ENCODE data around the gene SFXN5. TPM values are rescaled to one million over a fixed set of nuclear protein-coding genes. Genes with fewer than 3 reads are reported as not detected.

Gene SFXN5
- total RNA-seq, 1 donor from 2014 or later, result 21.8 TPM

DNA sequence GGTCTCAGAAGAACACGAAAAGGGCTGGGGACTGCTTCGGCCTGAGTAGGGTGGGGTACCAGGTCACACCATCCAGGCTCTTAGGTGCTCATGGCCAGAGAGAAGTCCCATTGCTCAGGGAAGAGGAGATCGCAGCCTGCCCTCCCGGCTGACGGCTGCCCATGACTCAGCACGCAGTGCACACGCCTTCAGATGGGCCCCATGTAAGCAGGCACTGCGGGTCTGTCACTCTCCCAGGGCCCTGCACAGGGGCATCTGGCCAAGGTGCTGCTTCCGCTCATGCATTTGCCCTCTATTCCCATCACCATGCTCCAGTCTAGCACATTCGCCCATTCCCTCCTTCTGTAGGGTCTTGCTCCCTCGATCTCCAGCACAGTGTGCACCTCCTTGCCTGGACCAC lies 34.7 kb downstream of the SFXN5 start:
- Mint-ChIP-seq H3K9me3 (no peaks in the 10 kb centered on the region), H3K27ac (ENCODE audit: unreplicated experiment) (no peak overlapping the region), H3K4me1 (no peaks in the 10 kb centered on the region), H3K36me3 (ENCODE audit: low read depth) (no peaks in the 10 kb centered on the region), H3K27me3 (ENCODE audit: low read depth) (no peaks in the 10 kb centered on the region), H3K4me3 (no peak overlapping the region)
- DNase-seq (ENCODE audit: low read depth, low spot score), result no peak
- TF ChIP-seq, protein P1, sequence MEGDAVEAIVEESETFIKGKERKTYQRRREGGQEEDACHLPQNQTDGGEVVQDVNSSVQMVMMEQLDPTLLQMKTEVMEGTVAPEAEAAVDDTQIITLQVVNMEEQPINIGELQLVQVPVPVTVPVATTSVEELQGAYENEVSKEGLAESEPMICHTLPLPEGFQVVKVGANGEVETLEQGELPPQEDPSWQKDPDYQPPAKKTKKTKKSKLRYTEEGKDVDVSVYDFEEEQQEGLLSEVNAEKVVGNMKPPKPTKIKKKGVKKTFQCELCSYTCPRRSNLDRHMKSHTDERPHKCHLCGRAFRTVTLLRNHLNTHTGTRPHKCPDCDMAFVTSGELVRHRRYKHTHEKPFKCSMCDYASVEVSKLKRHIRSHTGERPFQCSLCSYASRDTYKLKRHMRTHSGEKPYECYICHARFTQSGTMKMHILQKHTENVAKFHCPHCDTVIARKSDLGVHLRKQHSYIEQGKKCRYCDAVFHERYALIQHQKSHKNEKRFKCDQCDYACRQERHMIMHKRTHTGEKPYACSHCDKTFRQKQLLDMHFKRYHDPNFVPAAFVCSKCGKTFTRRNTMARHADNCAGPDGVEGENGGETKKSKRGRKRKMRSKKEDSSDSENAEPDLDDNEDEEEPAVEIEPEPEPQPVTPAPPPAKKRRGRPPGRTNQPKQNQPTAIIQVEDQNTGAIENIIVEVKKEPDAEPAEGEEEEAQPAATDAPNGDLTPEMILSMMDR (conservative IDR thresholded peaks at IDR 0.05), result no peak

GRCh38 chr2:73035899-73036711 lies 35.4 kb downstream of the SFXN5 start:
- no peaks in the 10 kb centered on the region for H3K36me3 Mint-ChIP-seq (ENCODE audit: low read depth)
- H3K4me1 Mint-ChIP-seq, result no peaks in the 10 kb centered on the region
- TF ChIP-seq, protein P1 (conservative IDR thresholded peaks at IDR 0.05), result no peak
- H3K27ac Mint-ChIP-seq (ENCODE audit: unreplicated experiment), result no peak overlapping the region
- no peaks in the 10 kb centered on the region for H3K27me3 Mint-ChIP-seq (ENCODE audit: low read depth)
- H3K4me3 Mint-ChIP-seq, result no peak overlapping the region
- DNase-seq (ENCODE audit: low read depth, low spot score), result no peak
- H3K9me3 Mint-ChIP-seq, result no peaks in the 10 kb centered on the region

DNA sequence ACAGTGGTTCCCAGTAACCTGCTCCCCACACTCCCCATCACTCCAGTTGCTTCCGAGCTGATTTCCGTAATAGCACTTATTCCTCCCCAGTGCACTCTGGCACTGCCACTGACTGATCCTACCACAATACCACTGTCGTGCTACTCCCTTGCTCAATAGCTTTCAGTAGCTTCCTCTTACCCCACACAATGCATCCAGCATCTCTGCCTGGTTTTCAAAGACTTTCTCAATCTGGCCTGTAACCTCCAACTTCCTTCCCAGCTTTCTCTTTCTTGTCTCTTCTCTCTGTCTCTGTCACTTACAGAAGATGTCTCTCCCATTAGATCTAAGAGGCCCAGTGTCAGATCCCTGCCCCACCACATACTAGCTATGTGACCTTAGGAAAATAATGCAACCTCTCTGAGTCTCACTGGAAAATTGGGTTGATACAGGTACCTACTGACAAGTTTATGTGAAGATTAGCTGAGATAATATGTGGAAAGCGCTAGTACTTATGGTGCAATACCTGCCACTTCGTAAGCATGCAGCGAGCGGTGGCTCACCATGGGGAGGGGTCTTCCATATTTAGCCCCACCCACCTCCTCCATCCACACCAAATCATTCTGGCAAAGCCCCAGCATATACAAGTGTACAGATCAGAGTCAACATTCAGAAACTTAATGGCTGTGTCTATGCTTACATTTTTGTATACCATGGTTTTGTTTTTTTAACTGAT lies 36.7 kb downstream of the SFXN5 start:
- Mint-ChIP-seq H3K4me1 (no peaks in the 10 kb centered on the region), H3K27ac (ENCODE audit: unreplicated experiment) (no peak overlapping the region), H3K27me3 (ENCODE audit: low read depth) (no peaks in the 10 kb centered on the region), H3K9me3 (no peaks in the 10 kb centered on the region), H3K36me3 (ENCODE audit: low read depth) (no peaks in the 10 kb centered on the region), H3K4me3 (no peak overlapping the region)
- TF ChIP-seq, protein P1 (conservative IDR thresholded peaks at IDR 0.05), result no peak
- no peak for DNase-seq (ENCODE audit: low read depth, low spot score)

DNA sequence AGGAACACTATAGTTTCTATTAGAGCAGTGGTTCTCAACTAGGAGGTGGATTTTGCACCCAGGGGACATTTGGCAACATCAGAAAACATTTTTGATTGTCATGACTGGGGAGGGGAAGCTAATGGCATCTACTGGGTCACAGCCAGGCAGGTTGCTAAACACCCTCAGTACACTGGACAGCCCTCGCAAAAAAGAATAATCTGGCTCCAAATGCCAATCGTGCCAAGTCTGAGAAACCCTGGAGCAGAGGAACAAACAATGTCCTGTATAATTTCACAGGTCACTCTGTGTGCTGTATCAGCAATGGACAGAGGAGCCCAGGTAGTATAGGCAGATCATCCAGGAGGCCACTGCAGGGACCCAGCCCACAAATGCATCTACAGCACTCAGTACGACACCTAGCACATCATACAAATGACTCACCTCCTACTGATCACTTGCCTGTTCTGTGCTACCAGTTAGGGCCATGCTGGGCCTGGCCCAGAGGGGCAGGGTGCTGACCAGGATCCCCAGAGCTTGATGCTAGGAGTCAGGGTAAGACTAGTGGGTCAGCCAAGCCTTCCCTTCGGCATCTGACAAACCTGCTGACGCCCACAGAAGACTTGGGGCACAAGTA lies 37.6 kb downstream of the SFXN5 start:
- Mint-ChIP-seq H3K36me3 (ENCODE audit: low read depth) (no peaks in the 10 kb centered on the region), H3K4me3 (no peak overlapping the region), H3K27me3 (ENCODE audit: low read depth) (no peaks in the 10 kb centered on the region), H3K27ac (ENCODE audit: unreplicated experiment) (no peak overlapping the region), H3K4me1 (no peaks in the 10 kb centered on the region), H3K9me3 (no peaks in the 10 kb centered on the region)
- TF ChIP-seq, protein P1 (conservative IDR thresholded peaks at IDR 0.05), result no peak
- no peak for DNase-seq (ENCODE audit: low read depth, low spot score)

DNA sequence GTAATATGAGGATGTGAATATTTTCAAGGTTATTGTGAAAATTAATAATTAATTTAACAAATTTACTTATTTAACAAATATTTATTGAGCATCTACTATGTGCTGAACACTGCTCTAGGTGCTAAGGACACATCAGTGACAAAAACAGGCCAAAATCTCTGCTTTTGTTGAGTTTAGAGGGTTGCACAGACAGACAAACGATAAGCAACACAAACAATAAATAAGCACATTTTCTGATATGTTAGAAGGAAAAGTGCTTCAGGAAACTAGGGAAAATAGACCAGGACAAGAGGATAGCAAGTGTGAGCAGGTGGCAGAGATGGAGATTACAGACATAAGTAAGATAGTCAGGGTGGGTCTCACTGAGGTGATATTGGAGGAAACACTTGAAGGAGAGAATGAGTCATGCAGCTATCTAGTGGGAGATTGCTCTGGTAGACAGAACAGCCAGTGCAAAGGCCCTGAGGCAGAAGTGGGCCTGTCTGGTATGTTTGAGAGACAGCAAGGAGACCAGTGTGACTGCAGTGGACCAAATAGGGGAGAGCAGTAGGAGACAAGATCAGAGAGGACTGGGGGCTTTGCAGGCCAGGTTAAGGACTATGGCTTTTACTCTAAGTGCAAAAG lies 38.3 kb downstream of the SFXN5 start:
- TF ChIP-seq, protein P1 (conservative IDR thresholded peaks at IDR 0.05), result no peak
- Mint-ChIP-seq H3K27me3 (ENCODE audit: low read depth) (no peaks in the 10 kb centered on the region), H3K4me1 (no peaks in the 10 kb centered on the region), H3K36me3 (ENCODE audit: low read depth) (no peaks in the 10 kb centered on the region), H3K4me3 (no peak overlapping the region), H3K27ac (ENCODE audit: unreplicated experiment) (no peak overlapping the region), H3K9me3 (no peaks in the 10 kb centered on the region)
- DNase-seq (ENCODE audit: low read depth, low spot score), result no peak

All from neural crest cell (in vitro differentiated cells).